Upper lobe of left lung (tissue), 6 donors: ENCODE data around the gene DCTN3. TPM values are rescaled to one million over a fixed set of nuclear protein-coding genes. Genes with fewer than 3 reads are reported as not detected.

Experiments
- ATAC-seq, 2 donors: fragments of 200-7000 bp; cut with Tn5 transposase; one replicate each; pipeline ENCODE4 v1.9.1; 2022; ENCODE audit warnings: mild to moderate bottlenecking in 2 of 2, moderate library complexity in 2 of 2; ENCODE audit not compliant: low FRiP score in 2 of 2
- DNase-seq, 2 donors: peaks; one replicate each; pipeline ENCODE4 v3.0.0-alpha.2; 2019 to 2020
- H3K27ac ChIP-seq, 4 donors: fragments of 200-600 bp; sonication (generic); one replicate each; pipeline ENCODE4 v1.5.1; 2016 to 2019
- H3K27me3 ChIP-seq, 4 donors: fragments of 200-600 bp; sonication (generic); one replicate each; pipeline ENCODE4 v1.5.1; 2017 to 2019
- H3K36me3 ChIP-seq, 4 donors: fragments of 200-600 bp; sonication (generic); one replicate each; pipeline ENCODE4 v1.5.1; 2016 to 2019
- H3K4me1 ChIP-seq, 4 donors: fragments of 200-600 bp; sonication (generic); one replicate each; pipeline ENCODE4 v1.5.1; 2018 to 2019
- H3K4me3 ChIP-seq, 4 donors: fragments of 200-600 bp; sonication (generic); one replicate each; pipeline ENCODE4 v1.5.1; 2017 to 2019; ENCODE audit warnings: mild to moderate bottlenecking in 2 of 4, moderate library complexity in 1 of 4
- H3K9me3 ChIP-seq, 4 donors: fragments of 200-600 bp; sonication (generic); one replicate each; pipeline ENCODE4 v1.5.1; 2018 to 2019
- CTCF ChIP-seq, 6 experiments: fragments of 450-650 bp in 4 of 6; fragments of 200-600 bp in 2 of 6; sonication (generic) in 2 of 6; IDR thresholded peaks; one replicate each; pipeline ENCODE4 v1.5.1; 2016 to 2019; ENCODE audit warnings: antibody characterized with exemption in 6 of 6
- EP300 ChIP-seq, 4 donors: sonication (generic); formaldehyde crosslinking; IDR thresholded peaks; one replicate each; pipeline ENCODE4 v1.5.1; 2017; ENCODE audit warnings: antibody characterized with exemption in 4 of 4, control low read depth in 2 of 4
- POLR2A ChIP-seq, 4 donors: fragments of 450-650 bp; IDR thresholded peaks; one replicate each; pipeline ENCODE4 v1.5.1; 2016 to 2017; ENCODE audit warnings: antibody characterized with exemption in 4 of 4, mild to moderate bottlenecking in 2 of 4
- POLR2AphosphoS5 ChIP-seq, 2 donors: sonication (generic); formaldehyde crosslinking; IDR thresholded peaks; one replicate each; pipeline ENCODE4 v1.5.1; 2017; ENCODE audit warnings: antibody characterized with exemption in 2 of 2
- WGBS, 2 donors: methylation state at CpG; one replicate each; pipeline ENCODE4 v1.1.5; 2017 to 2018; 5-methylcytosine and 5-hydroxymethylcytosine counted together
- total RNA-seq, 6 donors: library from RNA; depleted of rRNA in 4 of 6; stranded (reverse); fragments of >200 nt in 4 of 6; gene quantifications; one replicate each; pipeline versions ENCODE4 v1.1.0 to v1.2.1, GENCODE V29; 2016 to 2021
- donor health status: DM: no; HTN: no; CAD: no; lungs with moderate emphysema.
- donor health status: DM: no; HTN: yes; CAD: no; lungs with severe emphysema.

Gene DCTN3
- total RNA-seq, 6 donors from 2014 or later, result 26.2 to 92.6 (median 68.1) TPM

- Histone ChIP-seq H3K9me3 (no peaks in the 10 kb centered on the region), H3K27me3 (peaks cover 0 to 52% (median 24%) of the 10 kb centered on the region in 4 donors), H3K27ac (peak overlapping the region in 1 of 4 donors; percentile 17), H3K36me3 (no peaks in the 10 kb centered on the region), H3K4me1 (peaks cover 41 to 48% (median 42%) of the 10 kb centered on the region in 4 donors), H3K4me3 (peak overlapping the region; percentile 24 to 53 (median 34))
- ATAC-seq (peak; percentile 93 to 95), DNase-seq (peak; percentile 84 to 98)
- no peak for TF ChIP-seq POLR2A (IDR thresholded peaks at IDR 0.05)
- TF ChIP-seq CTCF (IDR thresholded peaks at IDR 0.05), result peak; percentile 89 to 97 (median 94)
- 3 to 8% methylated on average over 18 to 53 of the region's 60 CpGs for WGBS, 2 donors
These were observed 28.9 kb downstream of the DCTN3 start for GRCh38 chr9:34591248-34591916.

DNA sequence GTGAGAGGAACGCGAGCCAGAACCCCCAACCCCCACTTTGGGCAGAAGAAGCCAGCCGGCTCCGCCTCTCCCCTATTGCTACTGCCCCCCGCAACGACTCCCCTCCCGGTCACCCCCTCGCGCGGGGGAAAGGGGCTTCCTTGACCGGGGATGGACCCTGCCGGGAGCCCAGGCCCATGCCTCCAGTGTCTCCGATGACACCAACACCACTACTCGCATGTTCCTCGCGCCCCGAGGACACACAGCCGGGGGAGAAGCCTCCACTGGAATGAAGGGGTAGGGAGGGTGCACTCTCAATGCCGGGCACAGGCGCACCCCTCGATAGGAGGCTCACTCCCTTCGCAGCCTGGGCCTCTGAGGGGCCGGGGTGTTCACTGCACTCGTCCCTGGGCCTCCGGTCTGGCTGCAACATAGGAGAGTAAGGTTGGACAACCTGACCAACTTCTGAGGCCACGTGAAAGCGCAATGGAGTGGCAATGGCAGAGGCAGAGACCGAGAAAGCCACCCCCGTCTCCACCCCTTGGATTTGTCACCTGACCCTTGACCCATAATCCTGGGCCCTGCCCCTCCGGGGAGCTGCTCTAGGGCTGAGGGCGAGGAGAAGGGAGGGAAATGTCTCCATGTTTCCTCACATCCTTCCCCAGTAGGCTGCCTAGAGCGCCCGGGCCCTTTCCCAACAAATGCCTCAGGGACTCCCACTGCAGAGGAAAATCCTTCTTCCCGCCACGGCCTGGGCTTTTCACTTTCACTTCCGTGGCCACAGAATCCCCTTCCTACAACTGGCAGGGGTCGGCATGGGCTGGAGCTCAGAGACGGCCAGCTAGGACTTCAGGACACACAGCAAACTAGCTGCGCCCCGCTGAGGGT is 29.7 kb downstream of the DCTN3 start:
- peak in 1 of 2 donors; percentile 59 for DNase-seq

DNA sequence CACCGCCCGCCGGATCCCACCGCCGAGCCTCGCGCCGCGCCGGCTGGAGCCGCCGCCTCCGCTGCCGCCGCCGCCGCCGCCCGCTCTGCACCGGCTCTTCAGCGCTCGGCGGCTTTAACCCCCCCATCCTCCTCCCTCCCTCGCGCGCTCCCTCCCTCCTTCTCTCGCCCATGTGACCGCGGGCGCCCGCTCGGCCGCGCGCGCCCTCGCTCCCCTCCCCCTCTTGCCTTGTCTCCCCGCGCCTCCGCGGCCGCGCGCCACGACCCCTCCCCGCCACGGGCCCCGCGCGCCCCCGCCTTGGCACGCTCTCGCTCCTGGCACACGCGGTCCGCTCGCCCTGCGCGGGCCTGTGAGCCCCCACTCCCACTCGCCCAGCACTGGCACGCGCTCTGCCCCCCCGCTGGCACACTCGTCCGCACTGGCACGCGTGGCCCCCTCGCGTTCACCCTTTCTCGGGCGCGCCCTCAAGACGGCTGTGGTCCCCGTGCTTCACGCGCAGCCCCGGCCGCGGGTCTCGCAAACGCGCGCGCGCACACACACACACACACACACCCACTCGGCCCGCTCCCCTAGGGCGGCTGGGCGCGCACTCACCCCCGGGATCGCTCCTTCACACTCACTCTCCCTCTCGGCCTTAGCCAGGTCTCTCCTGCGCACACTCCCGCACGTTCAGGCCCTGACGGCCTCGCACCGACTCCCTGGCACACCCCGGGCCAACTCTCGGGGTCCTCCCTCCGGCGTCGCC is 30.5 kb downstream of the DCTN3 start, which contains the start of gene CNTFR:
CNTFR (minus strand) TSS at position 89 of the 745 bp plus-strand sequence. CDS start 20,743 bp downstream, outside the sequence.
- TF ChIP-seq POLR2AphosphoS5 (IDR thresholded peaks at IDR 0.05), result no peak
- TF ChIP-seq EP300 (IDR thresholded peaks at IDR 0.05), result no peak
- no peak for TF ChIP-seq CTCF (IDR thresholded peaks at IDR 0.05)
- TF ChIP-seq POLR2A (IDR thresholded peaks at IDR 0.05), result no peak
- H3K27ac ChIP-seq, result no peak within 1 kb of the TSS
- DNase-seq, result peak in 1 of 2 donors; percentile 88
- 1 to 4% methylated on average over 5 to 90 of the region's 104 CpGs for WGBS, 2 donors
- H3K9me3 ChIP-seq, result no peaks in the 10 kb centered on the region
- no peaks in the 10 kb centered on the region for H3K36me3 ChIP-seq
- H3K27me3 ChIP-seq, result peaks cover 0 to 58% (median 24%) of the 10 kb centered on the region in 4 donors
- H3K4me3 ChIP-seq, result peak within 1 kb of the TSS in 3 of 4 donors; percentile 42 to 53 (median 46)
- peaks cover 41 to 48% (median 42%) of the 10 kb centered on the region in 4 donors for H3K4me1 ChIP-seq
- ATAC-seq, result no peak

More for the DNA sequence above, 29.7 kb downstream of the DCTN3 start:
- peak; percentile 2 to 24 for ATAC-seq
- Histone ChIP-seq H3K27ac (peak overlapping the region in 1 of 4 donors; percentile 17), H3K4me1 (peaks cover 41 to 48% (median 42%) of the 10 kb centered on the region in 4 donors), H3K36me3 (no peaks in the 10 kb centered on the region), H3K27me3 (peaks cover 0 to 58% (median 24%) of the 10 kb centered on the region in 4 donors), H3K4me3 (peak overlapping the region; percentile 24 to 53 (median 44)), H3K9me3 (no peaks in the 10 kb centered on the region)
- TF ChIP-seq POLR2AphosphoS5 (IDR thresholded peaks at IDR 0.05) (no peak), EP300 (IDR thresholded peaks at IDR 0.05) (no peak), POLR2A (IDR thresholded peaks at IDR 0.05) (no peak), CTCF (IDR thresholded peaks at IDR 0.05) (no peak)
- 11 to 16% methylated on average over 16 to 30 of the region's 40 CpGs for WGBS, 2 donors

GRCh38 chr9:34588671-34589635 is 31.3 kb downstream of the DCTN3 start:
- TF ChIP-seq POLR2AphosphoS5 (IDR thresholded peaks at IDR 0.05) (no peak), EP300 (IDR thresholded peaks at IDR 0.05) (no peak), CTCF (IDR thresholded peaks at IDR 0.05) (no peak), POLR2A (IDR thresholded peaks at IDR 0.05) (no peak)
- H3K4me1 ChIP-seq, result peaks cover 41 to 48% (median 42%) of the 10 kb centered on the region in 4 donors
- peak overlapping the region in 3 of 4 donors; percentile 41 to 53 (median 46) for H3K4me3 ChIP-seq
- 3 to 7% methylated on average over 27 to 48 of the region's 86 CpGs for WGBS, 2 donors
- H3K27me3 ChIP-seq, result peaks cover 0 to 58% (median 24%) of the 10 kb centered on the region in 4 donors
- no peaks in the 10 kb centered on the region for H3K36me3 ChIP-seq
- DNase-seq (peak in 1 of 2 donors; percentile 88), ATAC-seq (no peak)
- no peaks in the 10 kb centered on the region for H3K9me3 ChIP-seq
- H3K27ac ChIP-seq, result no peak overlapping the region
